IMR-90 (cell line): ENCODE measurements around the gene NHLRC2. TPM values are rescaled to one million over a fixed set of nuclear protein-coding genes. Genes with fewer than 3 reads are reported as not detected.

ENCODE experiments used
- ATAC-seq: fragments of 200-7000 bp; cut with Tn5 transposase; 2 replicates; pipeline ENCODE4 v1.9.1; 2020; ENCODE audit warnings: low read depth, mild to moderate bottlenecking, moderate library complexity
- BruUV-seq: library from RNA; stranded (reverse); fragments of 400-500 nt; replicated peaks from 2 replicates; lab custom pipeline; 2021; lab: Mats Ljungman, UMichigan
- CTCF ChIA-PET: fragments of 300-600 bp; formaldehyde crosslinking; extraction: SDS; loops from one replicate; lab custom pipeline; 2021; ENCODE audit warnings: antibody characterized with exemption; lab: Yijun Ruan, JAX
- POLR2A ChIA-PET: fragments of 300-600 bp; sonication (Branson Sonifier 250); formaldehyde crosslinking; loops from one replicate; lab custom pipeline; 2022; ENCODE audit warnings: antibody characterized with exemption; ENCODE audit not compliant: unreplicated experiment; lab: Charles Lee
- DNase-seq: peaks from one replicate; pipeline ENCODE4 v3.0.0; 2013
- H2AFZ ChIP-seq: replicated peaks from 2 replicates; pipeline ENCODE3; 2013; ENCODE audit warnings: low read length, mild to moderate bottlenecking; ENCODE audit not compliant: poor library complexity
- H2AK5ac ChIP-seq: 2 replicates; pipeline ENCODE4 v1.6.1; 2013; ENCODE audit warnings: low read depth, low read length, inconsistent platforms
- H2AK9ac ChIP-seq: replicated peaks from 2 replicates; pipeline ENCODE3; 2013; ENCODE audit warnings: mild to moderate bottlenecking, low read depth, low read length, moderate library complexity; ENCODE audit not compliant: poor library complexity
- H2BK120ac ChIP-seq: 2 replicates; pipeline ENCODE4 v1.6.1; 2013; ENCODE audit warnings: low read depth, low read length, inconsistent platforms
- H2BK15ac ChIP-seq: 3 replicates; pipeline ENCODE4 v1.6.1; 2013; ENCODE audit warnings: low read depth, low read length, inconsistent platforms
- H2BK20ac ChIP-seq: 2 replicates; pipeline ENCODE4 v1.6.1; 2013; ENCODE audit warnings: low read depth, mild to moderate bottlenecking, inconsistent platforms, low read length, moderate library complexity
- H2BK5ac ChIP-seq: 2 replicates; pipeline ENCODE4 v1.6.1; 2013; ENCODE audit warnings: mild to moderate bottlenecking, low read depth, low read length, inconsistent platforms; ENCODE audit not compliant: poor library complexity, severe bottlenecking
- H3K14ac ChIP-seq: replicated peaks from 2 replicates; pipeline ENCODE4 v1.6.1; 2013; ENCODE audit warnings: low read depth, low read length, inconsistent platforms
- H3K18ac ChIP-seq: 2 replicates; pipeline ENCODE4 v1.6.1; 2013; ENCODE audit warnings: low read depth, low read length, control low read depth
- H3K23ac ChIP-seq: 2 replicates; pipeline ENCODE4 v1.6.1; 2013; ENCODE audit warnings: low read depth, low read length, inconsistent platforms
- H3K27ac ChIP-seq: 2 replicates; pipeline ENCODE4 v1.5.1; 2013; ENCODE audit warnings: mild to moderate bottlenecking, control low read depth, low read length; ENCODE audit not compliant: insufficient read depth
- H3K27me3 ChIP-seq: 2 replicates; pipeline ENCODE4 v1.6.1; 2013; ENCODE audit warnings: low read length; ENCODE audit not compliant: control insufficient read depth, insufficient read depth
- H3K36me3 ChIP-seq: 2 replicates; pipeline ENCODE4 v1.6.1; 2013; ENCODE audit warnings: low read length, mixed read lengths; ENCODE audit not compliant: control insufficient read depth, insufficient read depth
- H3K4ac ChIP-seq: 2 replicates; pipeline ENCODE4 v1.6.1; 2013; ENCODE audit warnings: low read depth, low read length, inconsistent platforms
- H3K4me1 ChIP-seq: 2 replicates; pipeline ENCODE4 v1.6.1; 2013; ENCODE audit warnings: low read length, mixed read lengths; ENCODE audit not compliant: control insufficient read depth, insufficient read depth
- H3K4me2 ChIP-seq: 2 replicates; pipeline ENCODE4 v1.6.1; 2013; ENCODE audit warnings: low read depth, mild to moderate bottlenecking, control low read depth, low read length, moderate library complexity
- H3K4me3 ChIP-seq: 2 replicates; pipeline ENCODE4 v1.5.1; 2013; ENCODE audit warnings: low read depth, mild to moderate bottlenecking, control low read depth, low read length, moderate library complexity; ENCODE audit not compliant: insufficient read depth
- H3K56ac ChIP-seq: 2 replicates; pipeline ENCODE4 v1.6.1; 2013; ENCODE audit warnings: low read length, inconsistent platforms; ENCODE audit not compliant: insufficient read depth; ENCODE audit errors: extremely low read depth
- H3K79me1 ChIP-seq, 2 experiments: 2 replicates each; pipeline ENCODE4 v1.6.1; 2013; ENCODE audit warnings: low read length in 2 of 2, inconsistent platforms in 1 of 2, low read depth in 1 of 2
- H3K9ac ChIP-seq: 2 replicates; pipeline ENCODE4 v1.6.1; 2013; ENCODE audit warnings: low read depth, low read length, control low read depth
- H3K9me1 ChIP-seq: 2 replicates; pipeline ENCODE4 v1.6.1; 2013; ENCODE audit warnings: low read length, inconsistent platforms; ENCODE audit not compliant: insufficient read depth
- H3K9me3 ChIP-seq: 2 replicates; pipeline ENCODE4 v1.6.1; 2013; ENCODE audit warnings: low read length; ENCODE audit not compliant: control insufficient read depth, insufficient read depth
- H4K20me1 ChIP-seq: 2 replicates; pipeline ENCODE4 v1.6.1; 2013; ENCODE audit warnings: low read length, inconsistent platforms; ENCODE audit not compliant: insufficient read depth
- H4K5ac ChIP-seq: 2 replicates; pipeline ENCODE4 v1.6.1; 2013; ENCODE audit warnings: mild to moderate bottlenecking, low read depth, low read length, control low read depth
- H4K8ac ChIP-seq, 2 experiments: 2 replicates each; pipeline ENCODE4 v1.6.1; 2013; ENCODE audit warnings: low read depth in 2 of 2, low read length in 2 of 2, control low read depth in 1 of 2, inconsistent platforms in 1 of 2
- H4K91ac ChIP-seq: 2 replicates; pipeline ENCODE4 v1.6.1; 2013; ENCODE audit warnings: low read depth, low read length, inconsistent platforms; ENCODE audit not compliant: insufficient read depth
- BHLHE40 ChIP-seq: fragments of 150-350 bp; IDR thresholded peaks from 2 replicates; pipeline ENCODE4 v1.6.1; 2016; ENCODE audit warnings: mild to moderate bottlenecking, low read depth, low read length
- CEBPB ChIP-seq: IDR thresholded peaks from 2 replicates; pipeline ENCODE4 v1.6.1; 2012; ENCODE audit warnings: low read depth, low read length, improper control_type of control experiment
- CHD1 ChIP-seq: IDR thresholded peaks from 2 replicates; pipeline ENCODE4 v1.6.1; 2012; ENCODE audit warnings: low read depth, low read length, improper control_type of control experiment
- FOS ChIP-seq: fragments of 150-350 bp; IDR thresholded peaks from 2 replicates; pipeline ENCODE4 v1.6.1; 2016; ENCODE audit warnings: low read depth, low read length
- MAFK ChIP-seq: IDR thresholded peaks from 2 replicates; pipeline ENCODE4 v1.6.1; 2012; ENCODE audit warnings: low read depth, low read length, improper control_type of control experiment
- MAZ ChIP-seq: IDR thresholded peaks from 2 replicates; pipeline ENCODE4 v1.6.1; 2012; ENCODE audit warnings: low read depth, mild to moderate bottlenecking, low read length, improper control_type of control experiment, moderate library complexity, borderline replicate concordance
- MXI1 ChIP-seq: IDR thresholded peaks from 2 replicates; pipeline ENCODE4 v1.6.1; 2012; ENCODE audit warnings: low read depth, mild to moderate bottlenecking, low read length, moderate library complexity, borderline replicate concordance
- NFE2L2 ChIP-seq: fragments of 150-350 bp; IDR thresholded peaks from 2 replicates; pipeline ENCODE4 v1.6.1; 2016; ENCODE audit warnings: low read depth, mild to moderate bottlenecking, low read length
- RAD21 ChIP-seq: IDR thresholded peaks from 2 replicates; pipeline ENCODE4 v1.6.1; 2012; ENCODE audit warnings: low read length, improper control_type of control experiment
- RCOR1 ChIP-seq: IDR thresholded peaks from 2 replicates; pipeline ENCODE4 v1.6.1; 2012; ENCODE audit warnings: mild to moderate bottlenecking, low read length, improper control_type of control experiment; ENCODE audit not compliant: insufficient replicate concordance
- RFX5 ChIP-seq: IDR thresholded peaks from 2 replicates; pipeline ENCODE4 v1.8.0; 2012; ENCODE audit warnings: low read depth, mild to moderate bottlenecking, low read length, moderate library complexity
- SMC3 ChIP-seq: fragments of 150-350 bp; IDR thresholded peaks from 2 replicates; pipeline ENCODE4 v1.6.1; 2016; ENCODE audit warnings: low read depth, mild to moderate bottlenecking, antibody characterized with exemption, low read length, moderate library complexity
- USF2 ChIP-seq: fragments of 150-350 bp; IDR thresholded peaks from 2 replicates; pipeline ENCODE4 v1.6.1; 2017; ENCODE audit warnings: mild to moderate bottlenecking, antibody characterized with exemption, low read length, low read depth
- WGBS, 2 experiments: methylation state at CpG; one replicate each; pipeline versions ENCODE4 v1.1.5 to v1.1.7; 2013; ENCODE audit warnings: missing lambda C conversion rate in 2 of 2; ENCODE audit not compliant: insufficient read length in 1 of 2; ENCODE audit errors: extremely low coverage in 2 of 2; 5-methylcytosine and 5-hydroxymethylcytosine counted together
- dilution Hi-C: fragments of 300-500 bp; cut with HindIII; formaldehyde crosslinking; loops from one replicate; pipeline ENCODE4 v1.14.3; 2018; ENCODE audit warnings: low sequenced_read_pairs; ENCODE audit not compliant: unreplicated experiment
- in situ Hi-C: fragments of 300-500 bp; cut with MboI; formaldehyde crosslinking; loops from 3 replicates; pipeline ENCODE4 v1.14.3; 2019; ENCODE audit warnings: low sequenced_read_pairs, inconsistent platforms, mixed read lengths
- intact Hi-C: fragments of 100-400 bp; cut with micrococcal nuclease; formaldehyde crosslinking; loops from 2 replicates; pipeline ENCODE4 v1.10.0; 2022
- polyA plus RNA-seq, 3 experiments: library from polyadenylated mRNA; depleted of rRNA; stranded (reverse); fragments of >200 nt; gene quantifications; 2 replicates each; pipeline ENCODE4 v1.2.3, GENCODE V29; 2012; ENCODE audit warnings: low replicate concordance in 1 of 3
- total RNA-seq: library from RNA; depleted of rRNA; stranded (reverse); fragments of >200 nt; gene quantifications from 2 replicates; pipeline ENCODE4 v1.2.3, GENCODE V29; 2012
- TF ChIP-seq, protein P1 (sequence below): fragments of 150-350 bp; IDR thresholded peaks from 2 replicates; pipeline ENCODE4 v1.6.1; 2016; ENCODE audit warnings: low read depth, mild to moderate bottlenecking, low read length, moderate library complexity, borderline replicate concordance

The NHLRC2 gene
- total and polyA plus RNA-seq, 2 of the 4 experiments (the other 2 are of a cell fraction): 3.0 to 11.8 TPM

- no peaks in the 10 kb centered on the region for H3K9me3 ChIP-seq
- no peak overlapping the region for H2BK20ac ChIP-seq
- no peak overlapping the region for H2AK9ac ChIP-seq
- no TSS peak for BruUV-seq
- H3K4me2 ChIP-seq: no peak overlapping the region
- no peak overlapping the region for H2AK5ac ChIP-seq
- no peak overlapping the region for H4K8ac ChIP-seq
- intact Hi-C loops: no loop called here
- in situ Hi-C loops: no loop called here
- H4K5ac ChIP-seq: no peak overlapping the region
- H2BK5ac ChIP-seq: no peak overlapping the region
- ChIA-PET POLR2A (no interaction called here), CTCF (no interaction called here)
- no peak overlapping the region for H3K23ac ChIP-seq
- no peak overlapping the region for H2BK15ac ChIP-seq
- H3K14ac ChIP-seq: no peak overlapping the region
- H3K9me1 ChIP-seq: peaks cover 2% of the 10 kb centered on the region; the same call in 1 of the 2 replicates
- no peak overlapping the region for H3K56ac ChIP-seq
- TF ChIP-seq CHD1 (no peak), MAZ (no peak), RAD21 (no peak), RFX5 (no peak), CEBPB (no peak), BHLHE40 (no peak), NFE2L2 (no peak), USF2 (no peak), MXI1 (no peak), RCOR1 (no peak), SMC3 (no peak), FOS (no peak), MAFK (no peak)
- TF ChIP-seq, protein P1, sequence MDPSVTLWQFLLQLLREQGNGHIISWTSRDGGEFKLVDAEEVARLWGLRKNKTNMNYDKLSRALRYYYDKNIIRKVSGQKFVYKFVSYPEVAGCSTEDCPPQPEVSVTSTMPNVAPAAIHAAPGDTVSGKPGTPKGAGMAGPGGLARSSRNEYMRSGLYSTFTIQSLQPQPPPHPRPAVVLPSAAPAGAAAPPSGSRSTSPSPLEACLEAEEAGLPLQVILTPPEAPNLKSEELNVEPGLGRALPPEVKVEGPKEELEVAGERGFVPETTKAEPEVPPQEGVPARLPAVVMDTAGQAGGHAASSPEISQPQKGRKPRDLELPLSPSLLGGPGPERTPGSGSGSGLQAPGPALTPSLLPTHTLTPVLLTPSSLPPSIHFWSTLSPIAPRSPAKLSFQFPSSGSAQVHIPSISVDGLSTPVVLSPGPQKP: no peak
- ATAC-seq (no peak), DNase-seq (no peak)
- 0 out of 2 replicates have a peak, but pooled peaks cover 2% of the 10 kb centered on the region for H3K4me1 ChIP-seq
- no peak overlapping the region for H3K4ac ChIP-seq
- H3K9ac ChIP-seq: no peak overlapping the region
- H3K27ac ChIP-seq: no peak overlapping the region
- no peak overlapping the region for H4K91ac ChIP-seq
- H3K18ac ChIP-seq: no peak overlapping the region
- dilution Hi-C loops: no loop called here
- H3K36me3 ChIP-seq: peaks cover 3% of the 10 kb centered on the region; the same call in 1 of the 2 replicates
- no peak overlapping the region for H2AFZ ChIP-seq
- H3K27me3 ChIP-seq: no peaks in the 10 kb centered on the region
- no peak overlapping the region for H2BK120ac ChIP-seq
- WGBS, 2 experiments: no CpG with 5 or more reads among the region's 1 CpG
- H3K79me1 ChIP-seq: peaks cover 3% of the 10 kb centered on the region in 2 experiments; a peak in 1 of 4 replicates
- no peaks in the 10 kb centered on the region for H4K20me1 ChIP-seq
- no peak overlapping the region for H3K4me3 ChIP-seq
Observed at GRCh38 chr10:113894581-113894980, 40.1 kb downstream of the NHLRC2 start.
